NCI-H69 (cell line): ENCODE data around the gene CFLAR.
"Not testable (repeated sequence)": the region's sequence is repeated elsewhere in the genome, so short reads cannot be mapped to it uniquely, and the experiment has no call there.

Source experiments
- DNase-seq: peaks from one replicate; lab custom pipeline; 2025; lab: John Stamatoyannopoulos, UW

Gene CFLAR

DNA sequence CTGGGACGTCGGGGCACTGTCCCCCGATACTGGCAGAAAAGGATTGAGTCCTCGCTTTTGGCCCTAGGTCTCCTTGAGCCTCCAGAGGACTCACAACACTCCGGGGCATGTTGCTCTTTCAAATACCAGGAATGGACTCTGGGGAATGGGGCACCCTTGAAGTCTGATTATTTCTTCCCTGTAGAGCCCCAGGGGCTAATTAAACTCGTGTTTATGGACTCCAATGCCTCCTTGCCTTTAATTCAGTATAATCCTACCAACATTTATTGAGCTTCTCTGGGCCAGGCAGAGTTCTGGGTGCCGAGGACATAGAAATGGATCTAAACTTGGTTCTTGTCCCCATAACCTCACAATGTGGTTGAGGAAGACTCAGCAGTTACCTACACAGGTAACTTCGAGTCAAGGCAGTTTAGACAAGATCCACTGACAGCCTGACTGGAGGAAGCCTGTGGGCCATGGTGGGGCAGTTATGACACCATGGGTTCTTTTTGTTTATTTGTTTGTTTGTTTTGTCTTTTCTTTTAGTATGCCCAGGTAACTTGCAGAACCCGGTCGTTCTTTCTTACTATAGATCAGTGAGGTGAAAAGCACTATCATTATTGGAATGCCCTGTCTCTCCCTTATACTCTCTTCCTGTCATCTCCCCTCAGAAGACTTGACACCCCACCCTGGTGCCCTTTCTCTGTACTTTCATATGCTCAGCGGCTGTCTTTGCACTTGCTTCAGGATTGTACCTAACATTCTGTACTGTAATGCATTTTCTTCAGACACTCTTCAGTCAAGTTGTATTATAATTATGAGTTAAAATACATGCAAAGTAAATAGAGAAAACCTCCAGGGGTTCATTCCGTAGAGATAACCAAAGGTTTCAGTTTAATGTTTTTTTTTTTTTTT, 3.2 kb downstream of the CFLAR start:
- peak; percentile 85 for DNase-seq

DNA sequence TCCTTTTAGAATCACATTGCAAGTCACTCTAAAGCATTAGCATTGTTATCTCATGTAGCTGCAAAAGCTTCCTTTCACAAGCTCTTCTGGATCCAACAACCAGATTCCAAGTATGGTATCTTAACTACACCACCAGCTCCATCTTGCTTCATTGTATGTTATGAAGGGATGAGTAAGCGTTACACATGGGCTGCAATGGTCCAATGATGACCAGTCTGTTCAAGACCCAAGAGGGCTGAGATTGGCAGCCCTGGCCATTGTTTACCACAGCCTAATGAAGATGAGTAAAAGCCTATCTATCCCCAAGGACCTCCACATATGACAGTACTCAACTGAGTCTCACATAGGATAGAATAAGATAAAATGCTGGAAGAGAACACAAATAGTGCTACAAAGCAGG, 6.3 kb downstream of the CFLAR start:
- DNase-seq, result no peak

DNA sequence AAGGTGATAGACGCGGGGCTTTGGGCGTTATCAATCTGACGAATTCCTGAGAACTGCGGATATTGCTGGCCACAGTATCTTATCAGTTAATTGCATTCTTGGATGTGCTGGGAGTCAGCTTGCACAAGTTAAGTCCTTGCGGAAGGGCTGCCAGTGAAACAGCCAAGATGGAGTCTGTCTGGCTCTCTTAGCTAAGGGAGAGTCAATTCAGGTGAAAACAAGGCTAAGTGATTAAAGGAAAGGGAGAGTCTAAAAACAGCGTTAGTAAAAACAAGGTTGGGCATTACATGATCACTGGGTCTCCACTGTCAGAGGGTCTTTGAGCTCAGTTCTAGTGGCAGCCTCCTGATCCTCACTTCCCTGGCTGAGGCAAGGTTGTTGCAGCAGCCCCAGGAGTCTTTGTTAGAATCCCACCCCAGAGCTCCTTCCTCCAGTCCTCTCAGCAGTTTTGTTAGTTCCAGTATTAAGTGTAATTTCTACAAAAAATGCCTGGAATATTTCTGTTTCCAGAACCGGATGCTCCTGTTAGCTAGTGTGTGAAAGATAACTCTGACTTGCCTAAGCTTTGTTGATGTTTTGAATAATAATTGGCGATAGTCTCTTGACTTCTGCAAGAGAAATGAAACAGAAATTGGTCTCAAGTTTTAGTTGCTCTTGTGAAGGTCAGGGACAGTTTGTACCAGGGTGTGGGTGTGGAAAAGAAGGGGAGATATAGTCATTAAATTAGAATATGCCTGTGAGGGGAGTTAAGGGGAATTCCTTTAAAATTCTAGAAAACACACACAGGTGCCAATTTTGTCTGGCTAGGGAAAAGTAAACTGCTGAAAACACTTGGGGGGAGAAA, 10.6 kb downstream of the CFLAR start:
- no peak for DNase-seq

DNA sequence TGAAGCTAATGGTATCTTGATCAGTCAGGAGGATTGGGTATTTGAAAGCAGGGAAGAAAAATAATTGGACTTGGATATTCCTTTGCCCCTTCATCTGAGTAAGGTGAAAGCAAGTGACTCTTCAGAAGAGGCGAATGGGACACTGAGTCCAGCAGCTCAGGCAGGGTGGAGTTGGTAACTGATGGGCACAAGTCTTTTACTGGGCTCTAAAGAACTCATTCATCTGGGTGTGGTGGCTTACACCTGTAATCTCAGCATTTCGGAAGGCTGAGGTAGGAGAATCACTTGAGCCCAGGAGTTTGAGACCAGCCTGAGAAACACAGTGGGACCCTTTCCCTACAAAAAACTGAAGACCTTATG, 11.2 kb downstream of the CFLAR start:
- no peak for DNase-seq

GRCh38 chr2:201127570-201127969, 11.6 kb downstream of the CFLAR start:
- peak; percentile 50 for DNase-seq

GRCh38 chr2:201128033-201128432, 12.1 kb downstream of the CFLAR start:
- DNase-seq, result no peak

DNA sequence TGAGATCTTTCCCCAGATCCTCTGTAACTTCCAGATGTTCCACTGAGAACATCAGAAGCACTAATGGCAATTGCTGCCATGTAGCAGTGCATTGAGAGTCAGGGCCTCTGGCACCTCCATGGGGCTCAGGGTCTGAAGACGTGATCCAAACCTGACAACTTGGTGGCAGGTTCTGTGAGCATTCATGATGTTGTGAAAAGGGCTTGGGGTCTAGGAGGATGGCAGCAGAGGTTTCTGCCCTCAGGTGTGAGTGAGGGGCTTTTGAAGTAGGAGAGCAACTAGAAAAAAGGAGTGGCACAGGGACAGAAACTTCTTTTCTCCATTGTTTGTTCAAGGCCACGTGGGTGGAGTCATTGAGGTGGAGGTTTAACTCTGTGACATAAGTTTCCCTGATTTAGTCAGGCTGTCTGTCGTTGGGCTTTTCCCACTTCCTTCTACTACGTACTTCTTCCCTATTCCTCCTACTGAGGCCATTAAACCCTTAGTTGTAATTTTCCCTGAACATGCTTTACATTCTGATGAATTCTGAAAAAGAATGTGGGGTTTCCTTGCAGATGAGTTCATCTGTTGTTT, 13.1 kb downstream of the CFLAR start:
- no peak for DNase-seq

GRCh38 chr2:201130524-201131186, 14.7 kb downstream of the CFLAR start:
- no peak for DNase-seq

GRCh38 chr2:201132518-201132917, 16.6 kb downstream of the CFLAR start:
- DNase-seq, result no peak

DNA sequence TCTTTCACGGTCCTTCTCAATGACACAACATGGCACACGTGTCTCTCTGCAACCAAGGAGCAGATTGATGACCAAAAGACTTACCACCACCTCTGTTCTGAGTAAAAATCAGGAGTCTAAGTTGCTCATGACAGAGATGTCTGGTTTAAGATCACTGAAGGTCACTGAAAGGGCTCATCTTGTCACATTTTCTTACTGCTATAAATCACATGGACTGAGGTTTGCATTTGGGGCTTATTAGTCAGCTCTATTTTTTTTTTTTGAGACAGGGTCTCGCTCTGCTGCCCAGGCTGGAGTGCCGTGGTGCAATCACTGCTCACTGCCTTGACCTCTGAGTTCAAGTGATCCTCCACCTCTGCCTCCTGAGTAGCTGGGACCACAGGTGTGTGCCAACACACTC, 19.4 kb downstream of the CFLAR start:
- no peak for DNase-seq

- no peak for DNase-seq
These were observed 20.9 kb downstream of the CFLAR start for GRCh38 chr2:201136889-201137321.

DNA sequence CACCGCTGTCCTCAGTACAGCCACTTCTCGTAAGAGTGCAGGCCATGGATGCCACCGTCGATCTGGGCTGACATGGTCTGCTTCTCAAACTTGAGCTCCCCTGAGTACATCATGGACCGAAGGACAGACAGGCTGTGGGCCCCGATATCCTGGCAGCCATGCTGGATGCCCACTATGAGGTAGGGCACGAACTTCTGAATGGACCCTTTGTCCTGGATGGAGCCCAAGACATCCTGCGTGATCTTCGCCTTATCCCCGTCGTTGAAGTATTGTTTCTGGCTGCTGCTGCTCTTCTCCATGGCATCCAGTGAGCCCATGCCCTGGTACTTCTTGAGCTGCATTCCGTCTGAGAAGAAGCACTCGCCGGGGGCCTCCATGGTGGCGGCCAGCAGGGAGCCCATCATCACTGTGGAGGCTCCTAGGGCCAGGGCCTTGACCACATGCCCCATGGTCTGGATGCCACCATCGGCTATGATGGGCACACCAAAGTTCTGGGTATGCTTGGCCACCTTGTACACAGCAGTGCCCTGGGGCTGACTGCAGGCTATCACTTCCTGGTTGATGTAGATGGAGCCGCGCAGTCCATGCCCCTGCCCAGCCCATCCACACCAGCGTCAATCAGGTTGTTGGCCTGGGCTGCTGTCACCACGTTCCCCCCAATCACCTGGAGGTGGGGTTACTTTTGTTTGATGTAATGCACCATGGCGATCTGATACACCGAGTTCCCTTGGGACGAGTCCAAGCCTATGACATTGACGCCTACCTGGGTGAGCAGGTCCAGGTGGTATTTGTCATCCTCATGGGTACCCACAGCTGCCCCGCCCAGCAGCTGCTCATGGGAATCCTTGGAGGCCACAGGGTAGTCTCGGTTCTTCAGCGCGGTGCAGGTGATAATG, 21.8 kb downstream of the CFLAR start:
- no peak for DNase-seq

GRCh38 chr2:201138401-201138970, 22.5 kb downstream of the CFLAR start:
- DNase-seq, result no peak

DNA sequence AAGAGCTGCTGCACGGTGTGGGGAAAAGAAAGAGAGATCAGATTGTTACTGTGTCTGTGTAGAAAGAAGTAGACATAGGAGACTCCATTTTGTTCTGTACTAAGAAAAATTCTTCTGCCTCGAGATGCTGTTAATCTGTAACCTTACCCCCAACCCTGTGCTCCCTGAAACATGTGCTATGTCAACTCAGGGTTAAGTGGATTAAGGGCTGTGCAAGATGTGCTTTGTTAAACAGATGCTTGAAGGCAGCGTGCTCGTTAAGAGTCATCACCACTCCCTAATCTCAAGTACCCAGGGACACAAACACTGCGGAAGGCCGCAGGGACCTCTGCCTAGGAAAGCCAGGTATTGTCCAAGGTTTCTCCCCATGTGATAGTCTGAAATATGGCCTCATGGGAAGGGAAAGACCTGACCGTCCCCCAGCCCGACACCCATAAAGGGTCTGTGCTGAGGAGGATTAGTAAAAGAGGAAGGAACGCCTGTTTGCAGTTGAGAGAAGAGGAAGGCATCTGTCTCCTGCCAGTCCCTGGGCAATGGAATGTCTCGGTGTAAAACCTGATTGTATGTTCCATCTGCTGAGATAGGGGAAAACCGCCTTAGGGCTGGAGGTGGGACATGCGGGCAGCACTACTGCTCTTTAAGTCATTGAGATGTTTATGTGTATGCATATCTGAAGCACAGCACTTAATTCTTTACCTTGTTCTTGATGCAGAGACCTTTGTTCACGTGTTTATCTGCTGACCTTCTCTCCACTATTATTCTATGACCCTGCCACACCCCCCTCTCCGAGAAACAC, 23.2 kb downstream of the CFLAR start:
- not testable (repeated sequence) for DNase-seq

- DNase-seq, result no peak
These were observed 24.1 kb downstream of the CFLAR start for GRCh38 chr2:201139836-201140604.

DNA sequence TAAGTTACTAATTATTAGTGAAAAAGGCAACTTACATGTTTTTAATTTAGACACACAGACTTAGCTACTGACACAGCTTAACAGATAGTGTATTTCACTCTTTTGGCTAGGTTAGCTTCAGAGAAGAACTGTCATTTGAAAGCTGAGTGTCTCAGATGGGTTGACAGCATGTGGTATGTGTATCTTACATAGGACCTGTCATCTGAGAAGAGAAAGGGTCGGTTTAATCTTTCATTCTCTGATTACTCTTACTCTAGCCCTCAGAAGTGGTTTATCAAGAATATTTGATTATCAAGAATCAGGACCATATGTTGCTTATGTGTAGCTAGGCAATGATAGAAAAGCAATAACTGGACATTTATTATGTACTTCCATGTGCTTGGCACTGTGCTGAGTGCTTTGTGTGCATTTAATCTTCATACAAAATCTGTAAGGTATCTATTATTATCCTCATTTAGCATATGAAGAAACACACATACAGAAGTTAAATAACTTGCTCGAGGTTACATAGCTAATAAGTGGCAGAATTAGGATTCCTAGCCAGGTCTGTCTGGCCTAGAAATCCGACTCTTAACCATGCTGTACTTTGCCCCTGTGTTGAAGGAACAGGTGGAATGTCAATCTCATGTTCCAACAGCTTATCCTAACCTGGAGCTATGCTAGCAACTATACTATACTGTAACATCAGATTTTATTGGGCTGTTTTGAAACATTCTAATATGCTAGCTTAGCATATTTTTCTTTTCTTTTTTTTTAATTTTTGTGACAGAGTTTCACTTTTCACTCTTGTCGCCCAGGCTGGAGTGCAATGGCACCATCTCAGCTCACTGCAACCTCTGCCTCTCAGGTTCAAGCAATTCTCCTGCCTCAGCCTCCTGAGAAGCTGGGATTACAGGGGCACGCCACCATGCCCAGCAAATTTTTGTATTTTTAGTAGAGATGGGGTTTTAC, 28.4 kb downstream of the CFLAR start:
- DNase-seq, result no peak

DNA sequence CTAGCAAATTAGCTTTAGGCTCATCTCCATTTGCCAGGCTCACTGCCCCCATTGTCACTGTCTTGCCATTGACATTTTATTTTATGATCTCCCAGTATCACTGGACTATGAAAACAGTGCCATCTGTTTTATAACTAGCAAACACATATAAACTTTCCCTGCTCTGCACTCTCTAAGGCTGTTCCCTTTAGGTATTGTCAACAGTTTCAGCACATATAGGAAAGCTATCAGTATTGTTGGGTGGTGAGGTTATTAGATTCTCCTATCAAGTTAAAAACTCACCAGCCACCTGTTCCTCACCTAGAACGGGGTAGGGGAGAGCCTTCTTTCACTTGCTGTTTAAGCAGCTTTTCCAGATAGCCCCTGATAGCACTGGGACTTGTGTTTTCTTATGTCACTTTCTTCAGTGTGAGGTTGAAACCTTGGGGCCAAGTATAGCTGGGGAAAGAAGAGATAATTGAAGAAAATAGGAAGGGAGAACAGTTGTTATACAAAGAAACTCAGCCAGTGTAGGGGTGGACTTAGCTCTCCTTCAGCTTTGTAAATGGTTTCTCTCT, 32.5 kb downstream of the CFLAR start:
- peak; percentile 4 for DNase-seq
